ENCODE data around the gene SYNCRIP. TPM values are rescaled to one million over a fixed set of nuclear protein-coding genes. Genes with fewer than 3 reads are reported as not detected.
"Not testable (repeated sequence)": the region's sequence is repeated elsewhere in the genome, so short reads cannot be mapped to it uniquely, and the experiment has no call there.

Gene SYNCRIP
- total RNA-seq, 4 donors from 2014 or later = 59.7 to 71.4 (median 64.3) TPM

GRCh38 chr6:85574932-85575598, 67.6 kb downstream of the SYNCRIP start:
- H3K4me3 ChIP-seq = no peak overlapping the region
- no peaks in the 10 kb centered on the region for H3K27me3 ChIP-seq
- H3K36me3 ChIP-seq = peaks cover 5% of the 10 kb centered on the region
- H3K27ac ChIP-seq = no peak overlapping the region
- no peaks in the 10 kb centered on the region for H3K9me3 ChIP-seq
- TF ChIP-seq EP300 (IDR thresholded peaks at IDR 0.05) (no peak), POLR2AphosphoS5 (IDR thresholded peaks at IDR 0.05) (no peak), POLR2A (IDR thresholded peaks at IDR 0.05) (no peak), CTCF (IDR thresholded peaks at IDR 0.05) (no peak)
- DNase-seq (ENCODE audit: low spot score in 2 of 2) = no peak
- peaks cover 4% of the 10 kb centered on the region for H3K4me1 ChIP-seq

- H3K27me3 ChIP-seq = no peaks in the 10 kb centered on the region
- H3K9me3 ChIP-seq = no peaks in the 10 kb centered on the region
- H3K27ac ChIP-seq = no peak overlapping the region
- TF ChIP-seq POLR2A (IDR thresholded peaks at IDR 0.05) (no peak), EP300 (IDR thresholded peaks at IDR 0.05) (no peak), POLR2AphosphoS5 (IDR thresholded peaks at IDR 0.05) (no peak), CTCF (IDR thresholded peaks at IDR 0.05) (no peak)
- H3K36me3 ChIP-seq = peaks cover 20% of the 10 kb centered on the region
- no peak overlapping the region for H3K4me3 ChIP-seq
- no peaks in the 10 kb centered on the region for H3K4me1 ChIP-seq
- DNase-seq (ENCODE audit: low spot score in 2 of 2) = no peak
These were observed 73.4 kb downstream of the SYNCRIP start for GRCh38 chr6:85569323-85569722.

- TF ChIP-seq POLR2AphosphoS5 (IDR thresholded peaks at IDR 0.05) = no peak
- TF ChIP-seq CTCF (IDR thresholded peaks at IDR 0.05) = no peak
- TF ChIP-seq POLR2A (IDR thresholded peaks at IDR 0.05) = no peak
- no peak for TF ChIP-seq EP300 (IDR thresholded peaks at IDR 0.05)
- DNase-seq (ENCODE audit: low spot score in 2 of 2) = no peak
- WGBS = 89% methylated on average over 6 of the region's 6 CpGs
- Histone ChIP-seq H3K27ac (no peak overlapping the region), H3K4me1 (no peaks in the 10 kb centered on the region), H3K9me3 (no peaks in the 10 kb centered on the region), H3K4me3 (no peak overlapping the region), H3K36me3 (peaks cover 24% of the 10 kb centered on the region), H3K27me3 (no peaks in the 10 kb centered on the region)
These were observed 74.3 kb downstream of the SYNCRIP start for GRCh38 chr6:85568411-85568810.

- TF ChIP-seq POLR2A (IDR thresholded peaks at IDR 0.05) (no peak), CTCF (IDR thresholded peaks at IDR 0.05) (no peak), EP300 (IDR thresholded peaks at IDR 0.05) (no peak), POLR2AphosphoS5 (IDR thresholded peaks at IDR 0.05) (no peak)
- Histone ChIP-seq H3K27me3 (no peaks in the 10 kb centered on the region), H3K27ac (no peak overlapping the region), H3K4me1 (no peaks in the 10 kb centered on the region), H3K4me3 (no peak overlapping the region), H3K9me3 (no peaks in the 10 kb centered on the region), H3K36me3 (peaks cover 29% of the 10 kb centered on the region)
- no peak for DNase-seq (ENCODE audit: low spot score in 2 of 2)
- WGBS = 38% methylated on average over 1 of the region's 1 CpG
These were observed 77.0 kb downstream of the SYNCRIP start for GRCh38 chr6:85565736-85566135.

- WGBS = 97% methylated on average over 2 of the region's 2 CpGs
These were observed 78.5 kb downstream of the SYNCRIP start for GRCh38 chr6:85564223-85564622.

More at GRCh38 chr6:85564223-85564622, 78.5 kb downstream of the SYNCRIP start:
- H3K27ac ChIP-seq; H3K9me3 ChIP-seq; H3K4me1 ChIP-seq; H3K27me3 ChIP-seq; DNase-seq (ENCODE audit: low spot score in 2 of 2); H3K4me3 ChIP-seq: not testable (repeated sequence)
- peaks cover 35% of the 10 kb centered on the region for H3K36me3 ChIP-seq

Other genes starting within 250 kb of the SYNCRIP start
- 1 to 10 TPM; 1.1 to 8.7 (median 5.7) TPM for gene NT5E, start 192.8 kb downstream of the SYNCRIP start, total RNA-seq
- gene SNX14, start 49.0 kb downstream of the SYNCRIP start, total RNA-seq = 100 to 1,000 TPM in 1 of 4 donors, 10 to 100 TPM in 3; 30.3 to 125 (median 47.8) TPM